ENCODE results near the gene COG4.

COG4 gene

GRCh38 chr16:70568601-70569237 lies 45.4 kb upstream of the COG4 start:
- no peak for TF ChIP-seq CTCF (IDR thresholded peaks at IDR 0.05)
- no peak for DNase-seq (ENCODE audit: low spot score)
- Histone ChIP-seq H3K4me3 (no peak overlapping the region), H3K27ac (no peak overlapping the region)

GRCh38 chr16:70565053-70565452 lies 41.7 kb upstream of the COG4 start:
- H3K27ac ChIP-seq, result no peak overlapping the region
- no peak for DNase-seq (ENCODE audit: low spot score)
- TF ChIP-seq CTCF (IDR thresholded peaks at IDR 0.05), result no peak
- no peak overlapping the region for H3K4me3 ChIP-seq

- Histone ChIP-seq H3K4me3 (no peak overlapping the region), H3K27ac (no peak overlapping the region)
- TF ChIP-seq CTCF (IDR thresholded peaks at IDR 0.05), result no peak
- no peak for DNase-seq (ENCODE audit: low spot score)
Observed at GRCh38 chr16:70563636-70564035, 40.3 kb upstream of the COG4 start.

GRCh38 chr16:70561623-70562022 lies 38.3 kb upstream of the COG4 start:
- no peak overlapping the region for H3K27ac ChIP-seq
- TF ChIP-seq CTCF (IDR thresholded peaks at IDR 0.05), result no peak
- H3K4me3 ChIP-seq, result no peak overlapping the region
- DNase-seq (ENCODE audit: low spot score), result no peak

- no peak overlapping the region for H3K27ac ChIP-seq
- no peak for TF ChIP-seq CTCF (IDR thresholded peaks at IDR 0.05)
- H3K4me3 ChIP-seq, result no peak overlapping the region
- DNase-seq (ENCODE audit: low spot score), result no peak
Observed at GRCh38 chr16:70556063-70556462, 32.7 kb upstream of the COG4 start.

GRCh38 chr16:70553645-70554044 lies 30.3 kb upstream of the COG4 start:
- Histone ChIP-seq H3K27ac (peak overlapping the region in 1 of 2 donors; percentile 3), H3K4me3 (no peak overlapping the region)
- no peak for DNase-seq (ENCODE audit: low spot score)
- TF ChIP-seq CTCF (IDR thresholded peaks at IDR 0.05), result no peak

GRCh38 chr16:70552675-70553074 lies 29.3 kb upstream of the COG4 start:
- no peak overlapping the region for H3K27ac ChIP-seq
- DNase-seq (ENCODE audit: low spot score), result no peak
- no peak overlapping the region for H3K4me3 ChIP-seq
- no peak for TF ChIP-seq CTCF (IDR thresholded peaks at IDR 0.05)

All from coronary artery (tissue), 2 donors.